ENCODE measurements around the gene BEND2. TPM values are rescaled to one million over a fixed set of nuclear protein-coding genes. Genes with fewer than 3 reads are reported as not detected.

Gene BEND2
- total and polyA plus RNA-seq, 9 of the 15 experiments (the other 6 are each of a cell fraction or from before 2014, with no cell fraction given), result 0.01 to 0.18 (median 0.06) TPM; not detected in 3

- TF ChIP-seq SPI1 (IDR thresholded peaks at IDR 0.05; ENCODE audit: borderline replicate concordance, low read depth, low read length), result no peak
- TF ChIP-seq PYGO2 (tag; IDR thresholded peaks at IDR 0.05), result no peak
- no peak for TF ChIP-seq RBM25 (IDR thresholded peaks at IDR 0.05; ENCODE audit: low read depth, low read length, severe bottlenecking)
- no peak for TF ChIP-seq BMI1 (IDR thresholded peaks at IDR 0.05; ENCODE audit: low read length)
- TF ChIP-seq MXI1 (IDR thresholded peaks at IDR 0.05; ENCODE audit: low read depth, low read length), result no peak
Measured at GRCh38 chrX:18126971-18127370, 93.7 kb downstream of the BEND2 start (continued).

GRCh38 chrX:18119856-18120255 is 100.8 kb downstream of the BEND2 start:
- FAIRE-seq (no peak), DNase-seq (ENCODE audit: extremely low read depth in 1 of 4, low spot score in 3 of 4) (no peak), ATAC-seq (no peak)
- POLR2A ChIA-PET, result no interaction called here
- 0% methylated on average over 2 of the region's 2 CpGs for WGBS (ENCODE audit: insufficient coverage, low coverage, missing lambda C conversion rate)
- Histone ChIP-seq H3K9me3 (replicated peaks; ENCODE audit: control insufficient read depth, insufficient read depth, low read depth, low read length) (no peaks in the 10 kb centered on the region), H3K36me3 (ENCODE audit: control insufficient read depth, insufficient read depth, low read length) (no peaks in the 10 kb centered on the region), H3K79me2 (ENCODE audit: control insufficient read depth, insufficient read depth, low read length) (no peaks in the 10 kb centered on the region), H3K9ac (ENCODE audit: insufficient read depth in 1 of 2, low read depth in 2 of 2, low read length in 2 of 2) (no peak overlapping the region), H3K4me1 (replicated peaks in 1 of 2; ENCODE audit: control insufficient read depth in 2 of 2, insufficient read depth in 2 of 2, low read length in 2 of 2) (no peaks in the 10 kb centered on the region), H2AFZ (ENCODE audit: low read depth, low read length) (no peak overlapping the region), H3K4me2 (ENCODE audit: insufficient read depth, low read length) (no peak overlapping the region), H4K20me1 (replicated peaks; ENCODE audit: control insufficient read depth, insufficient read depth, low read length) (no peaks in the 10 kb centered on the region), H3K4me3 (no peak overlapping the region), H3K27ac (ENCODE audit: extremely low read depth, low read depth, low read length) (no peak overlapping the region), H3K27me3 (ENCODE audit: control insufficient read depth in 2 of 2, insufficient read depth in 2 of 2, low read length in 2 of 2) (0 out of 5 replicates have a peak, but pooled peaks cover 0 to 4% of the 10 kb centered on the region in 2 experiments), H3K9me1 (ENCODE audit: control insufficient read depth, insufficient read depth, low read length) (no peaks in the 10 kb centered on the region)
- in situ Hi-C loops (cut with MboI) (no loop called here), intact Hi-C loops (cut with micrococcal nuclease) (no loop called here)
- CTCF ChIA-PET (ENCODE audit: low intra/inter-chr PET ratio), result no interaction called here
- no TSS peak for BruUV-seq (replicated peaks)
- TF ChIP-seq, protein P1, sequence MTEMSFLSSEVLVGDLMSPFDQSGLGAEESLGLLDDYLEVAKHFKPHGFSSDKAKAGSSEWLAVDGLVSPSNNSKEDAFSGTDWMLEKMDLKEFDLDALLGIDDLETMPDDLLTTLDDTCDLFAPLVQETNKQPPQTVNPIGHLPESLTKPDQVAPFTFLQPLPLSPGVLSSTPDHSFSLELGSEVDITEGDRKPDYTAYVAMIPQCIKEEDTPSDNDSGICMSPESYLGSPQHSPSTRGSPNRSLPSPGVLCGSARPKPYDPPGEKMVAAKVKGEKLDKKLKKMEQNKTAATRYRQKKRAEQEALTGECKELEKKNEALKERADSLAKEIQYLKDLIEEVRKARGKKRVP (CRISPR knock-in tag; IDR thresholded peaks at IDR 0.05), result no peak
- TF ChIP-seq SMARCC2 (IDR thresholded peaks at IDR 0.05; ENCODE audit: low read depth) (no peak), HSF4 (CRISPR knock-in tag; IDR thresholded peaks at IDR 0.05; ENCODE audit: borderline replicate concordance) (no peak), PCBP1 (IDR thresholded peaks at IDR 0.05; ENCODE audit: low read depth, low read length, poor library complexity, severe bottlenecking) (no peak), HES1 (IDR thresholded peaks at IDR 0.05; ENCODE audit: low read depth) (no peak)
- TF ChIP-seq, protein P2, sequence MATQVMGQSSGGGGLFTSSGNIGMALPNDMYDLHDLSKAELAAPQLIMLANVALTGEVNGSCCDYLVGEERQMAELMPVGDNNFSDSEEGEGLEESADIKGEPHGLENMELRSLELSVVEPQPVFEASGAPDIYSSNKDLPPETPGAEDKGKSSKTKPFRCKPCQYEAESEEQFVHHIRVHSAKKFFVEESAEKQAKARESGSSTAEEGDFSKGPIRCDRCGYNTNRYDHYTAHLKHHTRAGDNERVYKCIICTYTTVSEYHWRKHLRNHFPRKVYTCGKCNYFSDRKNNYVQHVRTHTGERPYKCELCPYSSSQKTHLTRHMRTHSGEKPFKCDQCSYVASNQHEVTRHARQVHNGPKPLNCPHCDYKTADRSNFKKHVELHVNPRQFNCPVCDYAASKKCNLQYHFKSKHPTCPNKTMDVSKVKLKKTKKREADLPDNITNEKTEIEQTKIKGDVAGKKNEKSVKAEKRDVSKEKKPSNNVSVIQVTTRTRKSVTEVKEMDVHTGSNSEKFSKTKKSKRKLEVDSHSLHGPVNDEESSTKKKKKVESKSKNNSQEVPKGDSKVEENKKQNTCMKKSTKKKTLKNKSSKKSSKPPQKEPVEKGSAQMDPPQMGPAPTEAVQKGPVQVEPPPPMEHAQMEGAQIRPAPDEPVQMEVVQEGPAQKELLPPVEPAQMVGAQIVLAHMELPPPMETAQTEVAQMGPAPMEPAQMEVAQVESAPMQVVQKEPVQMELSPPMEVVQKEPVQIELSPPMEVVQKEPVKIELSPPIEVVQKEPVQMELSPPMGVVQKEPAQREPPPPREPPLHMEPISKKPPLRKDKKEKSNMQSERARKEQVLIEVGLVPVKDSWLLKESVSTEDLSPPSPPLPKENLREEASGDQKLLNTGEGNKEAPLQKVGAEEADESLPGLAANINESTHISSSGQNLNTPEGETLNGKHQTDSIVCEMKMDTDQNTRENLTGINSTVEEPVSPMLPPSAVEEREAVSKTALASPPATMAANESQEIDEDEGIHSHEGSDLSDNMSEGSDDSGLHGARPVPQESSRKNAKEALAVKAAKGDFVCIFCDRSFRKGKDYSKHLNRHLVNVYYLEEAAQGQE (IDR thresholded peaks at IDR 0.05; ENCODE audit: borderline replicate concordance), result no peak
- TF ChIP-seq, protein P2 (CRISPR knock-in tag; IDR thresholded peaks at IDR 0.05; ENCODE audit: low read depth), result no peak
